WTC11 (cell line): ENCODE results near the gene ZNF214. TPM values are rescaled to one million over a fixed set of nuclear protein-coding genes. Genes with fewer than 3 reads are reported as not detected.

Experiments
- AFF4 ChIP-seq: sonication (generic); formaldehyde crosslinking; IDR thresholded peaks from 2 replicates; pipeline ENCODE4 v1.8.1; 2023; ENCODE audit warnings: mild to moderate bottlenecking, missing genetic modification reagents, borderline replicate concordance
- CDX4 ChIP-seq: fragments of 250-450 bp; sonication (Bioruptor Pico); IDR thresholded peaks from 2 replicates; pipeline ENCODE4 v1.9.0; 2021; ENCODE audit warnings: moderate library complexity, mild to moderate bottlenecking, inconsistent platforms, borderline replicate concordance
- CREB1 ChIP-seq: sonication (generic); formaldehyde crosslinking; IDR thresholded peaks from 2 replicates; pipeline ENCODE4 v1.8.0; 2023; ENCODE audit warnings: mild to moderate bottlenecking, missing genetic modification reagents
- CREM ChIP-seq: sonication (generic); formaldehyde crosslinking; IDR thresholded peaks from 2 replicates; pipeline ENCODE4 v1.8.1; 2022; ENCODE audit warnings: mild to moderate bottlenecking, missing genetic modification reagents, moderate library complexity
- E2F5 ChIP-seq: sonication (generic); formaldehyde crosslinking; IDR thresholded peaks from 2 replicates; pipeline ENCODE4 v1.8.1; 2022; ENCODE audit warnings: mild to moderate bottlenecking, moderate library complexity, missing genetic modification reagents
- ETV6 ChIP-seq: sonication (generic); formaldehyde crosslinking; IDR thresholded peaks from 2 replicates; pipeline ENCODE4 v1.8.1; 2022; ENCODE audit warnings: mild to moderate bottlenecking, missing genetic modification reagents
- FOXP1 ChIP-seq: sonication (generic); formaldehyde crosslinking; IDR thresholded peaks from 2 replicates; pipeline ENCODE4 v1.8.0; 2022; ENCODE audit warnings: missing genetic modification reagents, mild to moderate bottlenecking, moderate library complexity, borderline replicate concordance
- HMGXB4 ChIP-seq: sonication (generic); formaldehyde crosslinking; IDR thresholded peaks from 2 replicates; pipeline ENCODE4 v1.8.1; 2023; ENCODE audit warnings: mild to moderate bottlenecking, moderate library complexity, missing genetic modification reagents
- IRF2 ChIP-seq: sonication (generic); formaldehyde crosslinking; IDR thresholded peaks from 2 replicates; pipeline ENCODE4 v1.8.0; 2022; ENCODE audit warnings: low read depth, missing genetic modification reagents, borderline replicate concordance
- MYBL2 ChIP-seq: sonication (generic); formaldehyde crosslinking; IDR thresholded peaks from 2 replicates; pipeline ENCODE4 v1.8.1; 2023; ENCODE audit warnings: mild to moderate bottlenecking, moderate library complexity, missing genetic modification reagents
- NFATC4 ChIP-seq: fragments of 250-450 bp; sonication (Bioruptor Pico); IDR thresholded peaks from 2 replicates; pipeline ENCODE4 v1.9.0; 2021; ENCODE audit warnings: mild to moderate bottlenecking
- NFYB ChIP-seq: sonication (generic); formaldehyde crosslinking; conservative IDR thresholded peaks from 2 replicates; pipeline ENCODE4 v1.8.0; 2022; ENCODE audit warnings: low read depth, missing genetic modification reagents
- NR2C2 ChIP-seq: sonication (generic); formaldehyde crosslinking; IDR thresholded peaks from 2 replicates; pipeline ENCODE4 v1.8.0; 2022; ENCODE audit warnings: mild to moderate bottlenecking, missing genetic modification reagents
- NR3C1 ChIP-seq: sonication (generic); formaldehyde crosslinking; conservative IDR thresholded peaks from 2 replicates; pipeline ENCODE4 v1.8.1; 2023; ENCODE audit warnings: low read depth, mild to moderate bottlenecking, missing genetic modification reagents
- SP1 ChIP-seq: sonication (generic); formaldehyde crosslinking; conservative IDR thresholded peaks from 2 replicates; pipeline ENCODE4 v1.8.1; 2022; ENCODE audit warnings: missing genetic modification reagents
- TEAD1 ChIP-seq: sonication (generic); formaldehyde crosslinking; IDR thresholded peaks from 2 replicates; pipeline ENCODE4 v1.8.0; 2022; ENCODE audit warnings: mild to moderate bottlenecking, missing genetic modification reagents
- TP53 ChIP-seq: sonication (generic); formaldehyde crosslinking; IDR thresholded peaks from 2 replicates; pipeline ENCODE4 v1.8.1; 2023; ENCODE audit warnings: mild to moderate bottlenecking, missing genetic modification reagents
- ZNF281 ChIP-seq: sonication (generic); formaldehyde crosslinking; IDR thresholded peaks from 2 replicates; pipeline ENCODE4 v1.8.0; 2023; ENCODE audit warnings: mild to moderate bottlenecking, missing genetic modification reagents
- ZNF317 ChIP-seq: sonication (generic); formaldehyde crosslinking; IDR thresholded peaks from 2 replicates; pipeline ENCODE4 v1.8.1; 2023; ENCODE audit warnings: low read depth, mild to moderate bottlenecking, moderate library complexity, missing genetic modification reagents, borderline replicate concordance
- total RNA-seq: library from RNA; stranded (reverse); gene quantifications from 3 replicates; pipeline ENCODE4 v1.2.3, GENCODE V29; 2021
- TF ChIP-seq, protein P1 (sequence below): sonication (generic); formaldehyde crosslinking; IDR thresholded peaks from 2 replicates; pipeline ENCODE4 v1.8.0; 2022; ENCODE audit warnings: missing genetic modification reagents
- TF ChIP-seq, protein P2 (sequence below): sonication (generic); formaldehyde crosslinking; IDR thresholded peaks from 2 replicates; pipeline ENCODE4 v1.8.1; 2023; ENCODE audit warnings: mild to moderate bottlenecking, missing genetic modification reagents, moderate library complexity

Gene ZNF214
- total RNA-seq, 1 experiment from 2014 or later: 4.1 TPM

GRCh38 chr11:7020183-7020917 lies at the start of gene ZNF214, which contains the start of gene NLRP14 (continued):
- TF ChIP-seq IRF2 (CRISPR knock-in tag) (no peak), ZNF317 (CRISPR knock-in tag) (0 out of 2 replicates have a peak, but pooled peaks have one; percentile 50), NR3C1 (CRISPR knock-in tag) (no peak), NR2C2 (0 out of 2 replicates have a peak, but pooled peaks have one; percentile 18), ETV6 (CRISPR knock-in tag) (peak; percentile 89), CREM (CRISPR knock-in tag) (peak; percentile 65; the same call in 1 of the 2 replicates), SP1 (CRISPR knock-in tag) (peak; percentile 83), E2F5 (CRISPR knock-in tag) (peak; percentile 99), CDX4 (no peak), ZNF281 (CRISPR knock-in tag) (no peak), MYBL2 (CRISPR knock-in tag) (peak; percentile 34; the same call in 1 of the 2 replicates), CREB1 (CRISPR knock-in tag) (no peak), NFYB (CRISPR knock-in tag) (peak; percentile 48), AFF4 (CRISPR knock-in tag) (peak; percentile 66; the same call in 1 of the 2 replicates), FOXP1 (CRISPR knock-in tag) (peak; percentile 85; the same call in 1 of the 2 replicates), TEAD1 (CRISPR knock-in tag) (peak; percentile 91), TP53 (CRISPR knock-in tag) (peak; percentile 79; the same call in 1 of the 2 replicates), NFATC4 (CRISPR knock-in tag) (no peak), HMGXB4 (0 out of 2 replicates have a peak, but pooled peaks have one; percentile 28)
- TF ChIP-seq, protein P1, sequence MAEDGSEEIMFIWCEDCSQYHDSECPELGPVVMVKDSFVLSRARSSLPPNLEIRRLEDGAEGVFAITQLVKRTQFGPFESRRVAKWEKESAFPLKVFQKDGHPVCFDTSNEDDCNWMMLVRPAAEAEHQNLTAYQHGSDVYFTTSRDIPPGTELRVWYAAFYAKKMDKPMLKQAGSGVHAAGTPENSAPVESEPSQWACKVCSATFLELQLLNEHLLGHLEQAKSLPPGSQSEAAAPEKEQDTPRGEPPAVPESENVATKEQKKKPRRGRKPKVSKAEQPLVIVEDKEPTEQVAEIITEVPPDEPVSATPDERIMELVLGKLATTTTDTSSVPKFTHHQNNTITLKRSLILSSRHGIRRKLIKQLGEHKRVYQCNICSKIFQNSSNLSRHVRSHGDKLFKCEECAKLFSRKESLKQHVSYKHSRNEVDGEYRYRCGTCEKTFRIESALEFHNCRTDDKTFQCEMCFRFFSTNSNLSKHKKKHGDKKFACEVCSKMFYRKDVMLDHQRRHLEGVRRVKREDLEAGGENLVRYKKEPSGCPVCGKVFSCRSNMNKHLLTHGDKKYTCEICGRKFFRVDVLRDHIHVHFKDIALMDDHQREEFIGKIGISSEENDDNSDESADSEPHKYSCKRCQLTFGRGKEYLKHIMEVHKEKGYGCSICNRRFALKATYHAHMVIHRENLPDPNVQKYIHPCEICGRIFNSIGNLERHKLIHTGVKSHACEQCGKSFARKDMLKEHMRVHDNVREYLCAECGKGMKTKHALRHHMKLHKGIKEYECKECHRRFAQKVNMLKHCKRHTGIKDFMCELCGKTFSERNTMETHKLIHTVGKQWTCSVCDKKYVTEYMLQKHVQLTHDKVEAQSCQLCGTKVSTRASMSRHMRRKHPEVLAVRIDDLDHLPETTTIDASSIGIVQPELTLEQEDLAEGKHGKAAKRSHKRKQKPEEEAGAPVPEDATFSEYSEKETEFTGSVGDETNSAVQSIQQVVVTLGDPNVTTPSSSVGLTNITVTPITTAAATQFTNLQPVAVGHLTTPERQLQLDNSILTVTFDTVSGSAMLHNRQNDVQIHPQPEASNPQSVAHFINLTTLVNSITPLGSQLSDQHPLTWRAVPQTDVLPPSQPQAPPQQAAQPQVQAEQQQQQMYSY (CRISPR knock-in tag): peak; percentile 70
- TF ChIP-seq, protein P2, sequence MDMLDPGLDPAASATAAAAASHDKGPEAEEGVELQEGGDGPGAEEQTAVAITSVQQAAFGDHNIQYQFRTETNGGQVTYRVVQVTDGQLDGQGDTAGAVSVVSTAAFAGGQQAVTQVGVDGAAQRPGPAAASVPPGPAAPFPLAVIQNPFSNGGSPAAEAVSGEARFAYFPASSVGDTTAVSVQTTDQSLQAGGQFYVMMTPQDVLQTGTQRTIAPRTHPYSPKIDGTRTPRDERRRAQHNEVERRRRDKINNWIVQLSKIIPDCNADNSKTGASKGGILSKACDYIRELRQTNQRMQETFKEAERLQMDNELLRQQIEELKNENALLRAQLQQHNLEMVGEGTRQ (CRISPR knock-in tag): 0 out of 2 replicates have a peak, but pooled peaks have one; percentile 8
